Gastrocnemius medialis (tissue), 4 donors: ENCODE measurements around the gene FCMR.

Source experiments
- CTCF ChIP-seq, 5 experiments: fragments of 450-650 bp in 3 of 5; fragments of 200-600 bp in 2 of 5; sonication (generic) in 2 of 5; IDR thresholded peaks in 4 of 5; conservative IDR thresholded peaks in 1 of 5; 1 replicate in 4 of 5; 2 replicates in 1 of 5; pipeline ENCODE4 v1.5.1; 2016 to 2019; ENCODE audit warnings: antibody characterized with exemption in 5 of 5, mild to moderate bottlenecking in 3 of 5, moderate library complexity in 3 of 5
- POLR2A ChIP-seq, 2 donors: fragments of 450-650 bp; IDR thresholded peaks; one replicate each; pipeline ENCODE4 v1.6.1; 2017; ENCODE audit warnings: antibody characterized with exemption in 2 of 2, mild to moderate bottlenecking in 2 of 2, moderate library complexity in 2 of 2

DNA sequence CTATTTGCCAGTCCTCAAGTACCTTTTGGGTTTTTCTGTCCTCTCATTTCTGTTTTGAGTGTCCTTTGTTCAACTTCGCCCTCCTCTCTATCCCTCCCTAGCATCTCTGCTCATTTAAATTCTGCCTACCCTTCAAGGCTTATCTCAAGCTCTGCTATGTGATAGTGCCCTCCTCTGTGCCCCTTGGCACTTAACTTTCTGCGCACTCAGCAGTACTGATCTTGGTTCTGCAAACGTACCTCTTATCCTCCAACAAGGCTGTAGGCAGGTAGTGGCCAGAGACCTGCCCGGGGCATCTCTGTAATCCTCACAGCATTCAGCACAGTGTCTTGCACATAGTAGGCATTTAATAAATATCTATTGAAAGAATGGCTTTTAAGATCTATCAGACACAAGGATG, 61.6 kb downstream of the FCMR start:
- no peak for TF ChIP-seq CTCF (IDR thresholded peaks at IDR 0.05 in 4 of 5, conservative IDR thresholded peaks at IDR 0.05 in 1 of 5)
- no peak for TF ChIP-seq POLR2A (IDR thresholded peaks at IDR 0.05)
